ENCODE measurements around the gene MRPL16. TPM values are rescaled to one million over a fixed set of nuclear protein-coding genes. Genes with fewer than 3 reads are reported as not detected.

MRPL16 gene
- total and polyA plus RNA-seq, 2 experiments from 2014 or later: 77.4 to 176 TPM

DNA sequence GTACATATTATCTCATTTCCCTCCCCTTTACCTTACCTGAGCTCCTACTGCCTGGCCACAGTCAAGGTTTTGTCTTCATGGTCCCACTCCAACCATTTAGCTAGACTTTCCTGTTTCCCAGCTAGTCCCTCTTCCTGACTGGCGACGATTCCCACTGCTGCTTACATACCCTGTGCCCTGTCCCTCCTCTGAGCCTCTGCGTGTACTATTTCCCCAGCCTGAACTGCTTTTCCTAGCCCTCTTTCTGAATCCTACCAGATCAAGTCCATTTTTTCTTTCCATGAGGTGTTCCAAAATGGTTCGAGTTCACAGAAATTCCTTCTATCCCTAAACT is 23.4 kb downstream of the MRPL16 start:
- Mint-ChIP-seq H3K27ac (no peak overlapping the region), H3K27me3 (ENCODE audit: insufficient read depth, low read depth, poor library complexity) (peaks cover 3% of the 10 kb centered on the region), H3K4me1 (no peaks in the 10 kb centered on the region), H3K9me3 (peaks cover 10% of the 10 kb centered on the region; the same call in 2 of the 3 replicates), H3K4me3 (no peak overlapping the region), H3K36me3 (ENCODE audit: low read depth) (peaks cover 65% of the 10 kb centered on the region)
- no peak overlapping the region for H3K4me2 ChIP-seq
- H3K27ac ChIP-seq (ENCODE audit: low read depth): no peak overlapping the region
- H2AFZ ChIP-seq: no peak overlapping the region
- no peak for ATAC-seq
- 0 out of 2 replicates have a peak, but pooled peaks cover 3% of the 10 kb centered on the region for H4K20me1 ChIP-seq (replicated peaks; ENCODE audit: insufficient read depth)
- H3K4me1 ChIP-seq (ENCODE audit: insufficient read depth): no peaks in the 10 kb centered on the region
- H3K36me3 ChIP-seq (ENCODE audit: insufficient read depth): peaks cover 28% of the 10 kb centered on the region
- H3K9me2 ChIP-seq (ENCODE audit: insufficient read depth): no peaks in the 10 kb centered on the region; the same call in 1 of the 2 replicates
- H3K4me3 ChIP-seq: no peak overlapping the region
- no peaks in the 10 kb centered on the region for H3K27me3 ChIP-seq (ENCODE audit: insufficient read depth)
- DNase-seq (ENCODE audit: low spot score): no peak
- TF ChIP-seq STAT1 (IDR thresholded peaks at IDR 0.05; ENCODE audit: unreplicated experiment): no peak
- no peak for TF ChIP-seq NANOG (IDR thresholded peaks at IDR 0.05; ENCODE audit: borderline replicate concordance)
- TF ChIP-seq ZNF331 (CRISPR knock-in tag; IDR thresholded peaks at IDR 0.05; ENCODE audit: low read depth): no peak
- TF ChIP-seq, protein P1, sequence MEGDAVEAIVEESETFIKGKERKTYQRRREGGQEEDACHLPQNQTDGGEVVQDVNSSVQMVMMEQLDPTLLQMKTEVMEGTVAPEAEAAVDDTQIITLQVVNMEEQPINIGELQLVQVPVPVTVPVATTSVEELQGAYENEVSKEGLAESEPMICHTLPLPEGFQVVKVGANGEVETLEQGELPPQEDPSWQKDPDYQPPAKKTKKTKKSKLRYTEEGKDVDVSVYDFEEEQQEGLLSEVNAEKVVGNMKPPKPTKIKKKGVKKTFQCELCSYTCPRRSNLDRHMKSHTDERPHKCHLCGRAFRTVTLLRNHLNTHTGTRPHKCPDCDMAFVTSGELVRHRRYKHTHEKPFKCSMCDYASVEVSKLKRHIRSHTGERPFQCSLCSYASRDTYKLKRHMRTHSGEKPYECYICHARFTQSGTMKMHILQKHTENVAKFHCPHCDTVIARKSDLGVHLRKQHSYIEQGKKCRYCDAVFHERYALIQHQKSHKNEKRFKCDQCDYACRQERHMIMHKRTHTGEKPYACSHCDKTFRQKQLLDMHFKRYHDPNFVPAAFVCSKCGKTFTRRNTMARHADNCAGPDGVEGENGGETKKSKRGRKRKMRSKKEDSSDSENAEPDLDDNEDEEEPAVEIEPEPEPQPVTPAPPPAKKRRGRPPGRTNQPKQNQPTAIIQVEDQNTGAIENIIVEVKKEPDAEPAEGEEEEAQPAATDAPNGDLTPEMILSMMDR (conservative IDR thresholded peaks at IDR 0.05; ENCODE audit: low read depth in 2 of 2): no peak
- no peak for TF ChIP-seq CREB1 (CRISPR knock-in tag; IDR thresholded peaks at IDR 0.05; ENCODE audit: low read depth)
- TF ChIP-seq, protein P2, sequence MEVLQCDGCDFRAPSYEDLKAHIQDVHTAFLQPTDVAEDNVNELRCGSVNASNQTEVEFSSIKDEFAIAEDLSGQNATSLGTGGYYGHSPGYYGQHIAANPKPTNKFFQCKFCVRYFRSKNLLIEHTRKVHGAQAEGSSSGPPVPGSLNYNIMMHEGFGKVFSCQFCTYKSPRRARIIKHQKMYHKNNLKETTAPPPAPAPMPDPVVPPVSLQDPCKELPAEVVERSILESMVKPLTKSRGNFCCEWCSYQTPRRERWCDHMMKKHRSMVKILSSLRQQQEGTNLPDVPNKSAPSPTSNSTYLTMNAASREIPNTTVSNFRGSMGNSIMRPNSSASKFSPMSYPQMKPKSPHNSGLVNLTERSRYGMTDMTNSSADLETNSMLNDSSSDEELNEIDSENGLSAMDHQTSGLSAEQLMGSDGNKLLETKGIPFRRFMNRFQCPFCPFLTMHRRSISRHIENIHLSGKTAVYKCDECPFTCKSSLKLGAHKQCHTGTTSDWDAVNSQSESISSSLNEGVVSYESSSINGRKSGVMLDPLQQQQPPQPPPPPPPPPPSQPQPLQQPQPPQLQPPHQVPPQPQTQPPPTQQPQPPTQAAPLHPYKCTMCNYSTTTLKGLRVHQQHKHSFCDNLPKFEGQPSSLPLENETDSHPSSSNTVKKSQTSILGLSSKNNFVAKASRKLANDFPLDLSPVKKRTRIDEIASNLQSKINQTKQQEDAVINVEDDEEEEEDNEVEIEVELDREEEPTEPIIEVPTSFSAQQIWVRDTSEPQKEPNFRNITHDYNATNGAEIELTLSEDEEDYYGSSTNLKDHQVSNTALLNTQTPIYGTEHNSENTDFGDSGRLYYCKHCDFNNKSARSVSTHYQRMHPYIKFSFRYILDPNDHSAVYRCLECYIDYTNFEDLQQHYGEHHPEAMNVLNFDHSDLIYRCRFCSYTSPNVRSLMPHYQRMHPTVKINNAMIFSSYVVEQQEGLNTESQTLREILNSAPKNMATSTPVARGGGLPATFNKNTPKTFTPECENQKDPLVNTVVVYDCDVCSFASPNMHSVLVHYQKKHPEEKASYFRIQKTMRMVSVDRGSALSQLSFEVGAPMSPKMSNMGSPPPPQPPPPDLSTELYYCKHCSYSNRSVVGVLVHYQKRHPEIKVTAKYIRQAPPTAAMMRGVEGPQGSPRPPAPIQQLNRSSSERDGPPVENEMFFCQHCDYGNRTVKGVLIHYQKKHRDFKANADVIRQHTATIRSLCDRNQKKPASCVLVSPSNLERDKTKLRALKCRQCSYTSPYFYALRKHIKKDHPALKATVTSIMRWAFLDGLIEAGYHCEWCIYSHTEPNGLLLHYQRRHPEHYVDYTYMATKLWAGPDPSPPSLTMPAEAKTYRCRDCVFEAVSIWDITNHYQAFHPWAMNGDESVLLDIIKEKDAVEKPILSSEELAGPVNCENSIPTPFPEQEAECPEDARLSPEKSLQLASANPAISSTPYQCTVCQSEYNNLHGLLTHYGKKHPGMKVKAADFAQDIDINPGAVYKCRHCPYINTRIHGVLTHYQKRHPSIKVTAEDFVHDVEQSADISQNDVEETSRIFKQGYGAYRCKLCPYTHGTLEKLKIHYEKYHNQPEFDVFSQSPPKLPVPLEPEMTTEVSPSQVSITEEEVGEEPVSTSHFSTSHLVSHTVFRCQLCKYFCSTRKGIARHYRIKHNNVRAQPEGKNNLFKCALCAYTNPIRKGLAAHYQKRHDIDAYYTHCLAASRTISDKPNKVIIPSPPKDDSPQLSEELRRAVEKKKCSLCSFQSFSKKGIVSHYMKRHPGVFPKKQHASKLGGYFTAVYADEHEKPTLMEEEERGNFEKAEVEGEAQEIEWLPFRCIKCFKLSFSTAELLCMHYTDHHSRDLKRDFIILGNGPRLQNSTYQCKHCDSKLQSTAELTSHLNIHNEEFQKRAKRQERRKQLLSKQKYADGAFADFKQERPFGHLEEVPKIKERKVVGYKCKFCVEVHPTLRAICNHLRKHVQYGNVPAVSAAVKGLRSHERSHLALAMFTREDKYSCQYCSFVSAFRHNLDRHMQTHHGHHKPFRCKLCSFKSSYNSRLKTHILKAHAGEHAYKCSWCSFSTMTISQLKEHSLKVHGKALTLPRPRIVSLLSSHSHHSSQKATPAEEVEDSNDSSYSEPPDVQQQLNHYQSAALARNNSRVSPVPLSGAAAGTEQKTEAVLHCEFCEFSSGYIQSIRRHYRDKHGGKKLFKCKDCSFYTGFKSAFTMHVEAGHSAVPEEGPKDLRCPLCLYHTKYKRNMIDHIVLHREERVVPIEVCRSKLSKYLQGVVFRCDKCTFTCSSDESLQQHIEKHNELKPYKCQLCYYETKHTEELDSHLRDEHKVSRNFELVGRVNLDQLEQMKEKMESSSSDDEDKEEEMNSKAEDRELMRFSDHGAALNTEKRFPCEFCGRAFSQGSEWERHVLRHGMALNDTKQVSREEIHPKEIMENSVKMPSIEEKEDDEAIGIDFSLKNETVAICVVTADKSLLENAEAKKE (CRISPR knock-in tag; IDR thresholded peaks at IDR 0.05): no peak
- TF ChIP-seq POLR2AphosphoS5 (IDR thresholded peaks at IDR 0.05; ENCODE audit: low read depth): no peak
- TF ChIP-seq EZH2phosphoT487 (IDR thresholded peaks at IDR 0.05; ENCODE audit: unreplicated experiment): no peak
- TF ChIP-seq, protein P3, sequence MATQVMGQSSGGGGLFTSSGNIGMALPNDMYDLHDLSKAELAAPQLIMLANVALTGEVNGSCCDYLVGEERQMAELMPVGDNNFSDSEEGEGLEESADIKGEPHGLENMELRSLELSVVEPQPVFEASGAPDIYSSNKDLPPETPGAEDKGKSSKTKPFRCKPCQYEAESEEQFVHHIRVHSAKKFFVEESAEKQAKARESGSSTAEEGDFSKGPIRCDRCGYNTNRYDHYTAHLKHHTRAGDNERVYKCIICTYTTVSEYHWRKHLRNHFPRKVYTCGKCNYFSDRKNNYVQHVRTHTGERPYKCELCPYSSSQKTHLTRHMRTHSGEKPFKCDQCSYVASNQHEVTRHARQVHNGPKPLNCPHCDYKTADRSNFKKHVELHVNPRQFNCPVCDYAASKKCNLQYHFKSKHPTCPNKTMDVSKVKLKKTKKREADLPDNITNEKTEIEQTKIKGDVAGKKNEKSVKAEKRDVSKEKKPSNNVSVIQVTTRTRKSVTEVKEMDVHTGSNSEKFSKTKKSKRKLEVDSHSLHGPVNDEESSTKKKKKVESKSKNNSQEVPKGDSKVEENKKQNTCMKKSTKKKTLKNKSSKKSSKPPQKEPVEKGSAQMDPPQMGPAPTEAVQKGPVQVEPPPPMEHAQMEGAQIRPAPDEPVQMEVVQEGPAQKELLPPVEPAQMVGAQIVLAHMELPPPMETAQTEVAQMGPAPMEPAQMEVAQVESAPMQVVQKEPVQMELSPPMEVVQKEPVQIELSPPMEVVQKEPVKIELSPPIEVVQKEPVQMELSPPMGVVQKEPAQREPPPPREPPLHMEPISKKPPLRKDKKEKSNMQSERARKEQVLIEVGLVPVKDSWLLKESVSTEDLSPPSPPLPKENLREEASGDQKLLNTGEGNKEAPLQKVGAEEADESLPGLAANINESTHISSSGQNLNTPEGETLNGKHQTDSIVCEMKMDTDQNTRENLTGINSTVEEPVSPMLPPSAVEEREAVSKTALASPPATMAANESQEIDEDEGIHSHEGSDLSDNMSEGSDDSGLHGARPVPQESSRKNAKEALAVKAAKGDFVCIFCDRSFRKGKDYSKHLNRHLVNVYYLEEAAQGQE (IDR thresholded peaks at IDR 0.05; ENCODE audit: unreplicated experiment): no peak
- no peak for TF ChIP-seq ZNF114 (CRISPR knock-in tag; IDR thresholded peaks at IDR 0.05)
- TF ChIP-seq JUNB (IDR thresholded peaks at IDR 0.05; ENCODE audit: unreplicated experiment): no peak
- TF ChIP-seq, protein P4, sequence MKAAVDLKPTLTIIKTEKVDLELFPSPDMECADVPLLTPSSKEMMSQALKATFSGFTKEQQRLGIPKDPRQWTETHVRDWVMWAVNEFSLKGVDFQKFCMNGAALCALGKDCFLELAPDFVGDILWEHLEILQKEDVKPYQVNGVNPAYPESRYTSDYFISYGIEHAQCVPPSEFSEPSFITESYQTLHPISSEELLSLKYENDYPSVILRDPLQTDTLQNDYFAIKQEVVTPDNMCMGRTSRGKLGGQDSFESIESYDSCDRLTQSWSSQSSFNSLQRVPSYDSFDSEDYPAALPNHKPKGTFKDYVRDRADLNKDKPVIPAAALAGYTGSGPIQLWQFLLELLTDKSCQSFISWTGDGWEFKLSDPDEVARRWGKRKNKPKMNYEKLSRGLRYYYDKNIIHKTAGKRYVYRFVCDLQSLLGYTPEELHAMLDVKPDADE (IDR thresholded peaks at IDR 0.05): no peak
- H3F3A ChIP-seq (replicated peaks; ENCODE audit: low read depth): no peaks in the 10 kb centered on the region
- peaks cover 4% of the 10 kb centered on the region; the same call in 1 of the 2 replicates for H3K79me2 ChIP-seq (replicated peaks; ENCODE audit: insufficient read depth)

Measured in GM23338 (cell line).